Colon (tissue), 2 donors: ENCODE measurements around the gene ABTB2.

ENCODE experiments used
- FAIRE-seq: peaks from 2 replicates; lab custom pipeline; 2012; peaks lifted over from hg19 to GRCh38; lab: Jason Lieb, UNC
- donor health status: control.
- donor health status: control.

Gene ABTB2

DNA sequence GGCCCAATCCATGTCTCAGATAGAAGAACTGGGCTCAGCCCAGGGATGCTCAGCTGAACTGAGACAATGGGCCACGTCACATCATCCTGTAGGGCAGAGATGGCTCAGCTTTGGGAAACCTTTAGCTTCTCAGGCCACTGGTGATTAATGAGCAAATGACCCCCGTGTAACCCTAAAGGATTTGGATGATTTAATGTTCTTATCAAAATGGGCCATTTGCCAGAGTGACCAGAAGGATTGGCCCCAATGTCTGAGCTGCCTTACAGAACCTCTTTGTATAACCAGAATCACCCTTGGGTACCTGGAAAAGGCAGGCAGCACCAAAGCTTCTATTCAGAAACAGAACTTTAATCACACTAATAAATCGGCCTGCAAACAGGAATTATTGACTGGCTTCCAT is 73.7 kb downstream of the ABTB2 start:
- FAIRE-seq = no peak

DNA sequence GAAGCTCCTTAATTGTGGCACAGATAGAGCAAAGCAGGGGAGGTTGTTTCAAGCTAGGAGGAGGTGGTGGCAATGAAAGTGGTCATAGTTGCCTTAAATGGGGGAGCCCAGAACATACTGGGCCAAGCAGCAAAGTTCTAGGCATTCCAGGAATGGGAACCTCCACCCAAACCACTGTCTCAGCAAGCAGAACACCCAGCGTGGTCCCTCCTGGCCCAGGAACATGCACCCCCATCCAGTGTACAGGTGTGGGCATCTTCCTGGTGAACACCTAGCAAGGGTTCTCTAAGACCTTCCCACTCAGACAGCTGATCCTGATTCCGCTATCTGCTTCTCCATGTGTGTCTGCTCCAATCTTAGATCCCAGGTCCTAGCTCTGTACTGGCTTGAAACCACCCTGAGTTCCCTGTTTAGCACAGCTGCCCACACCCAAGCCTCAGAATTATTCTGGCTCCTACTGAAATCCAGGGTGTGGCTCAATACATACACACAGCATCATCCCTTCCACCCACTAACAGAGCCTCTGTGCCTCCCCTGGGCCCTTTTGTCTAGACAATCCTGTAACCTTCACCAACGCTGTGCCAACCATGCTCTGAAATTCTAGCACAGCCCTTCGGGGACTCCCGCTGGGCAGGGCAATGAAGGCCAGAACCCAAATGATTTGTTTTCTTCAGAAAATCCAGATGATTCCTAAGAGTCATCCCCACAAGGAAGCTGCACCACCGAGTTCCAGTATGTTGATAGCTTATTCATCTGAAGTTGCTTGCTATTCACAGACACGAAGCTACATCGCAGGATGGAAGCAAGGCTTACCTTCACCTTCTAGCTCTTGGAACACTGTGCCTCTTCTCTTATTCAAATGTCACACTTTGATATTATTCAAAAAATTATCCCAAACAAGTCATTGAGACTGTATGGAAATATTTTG is 76.6 kb downstream of the ABTB2 start:
- FAIRE-seq = no peak

DNA sequence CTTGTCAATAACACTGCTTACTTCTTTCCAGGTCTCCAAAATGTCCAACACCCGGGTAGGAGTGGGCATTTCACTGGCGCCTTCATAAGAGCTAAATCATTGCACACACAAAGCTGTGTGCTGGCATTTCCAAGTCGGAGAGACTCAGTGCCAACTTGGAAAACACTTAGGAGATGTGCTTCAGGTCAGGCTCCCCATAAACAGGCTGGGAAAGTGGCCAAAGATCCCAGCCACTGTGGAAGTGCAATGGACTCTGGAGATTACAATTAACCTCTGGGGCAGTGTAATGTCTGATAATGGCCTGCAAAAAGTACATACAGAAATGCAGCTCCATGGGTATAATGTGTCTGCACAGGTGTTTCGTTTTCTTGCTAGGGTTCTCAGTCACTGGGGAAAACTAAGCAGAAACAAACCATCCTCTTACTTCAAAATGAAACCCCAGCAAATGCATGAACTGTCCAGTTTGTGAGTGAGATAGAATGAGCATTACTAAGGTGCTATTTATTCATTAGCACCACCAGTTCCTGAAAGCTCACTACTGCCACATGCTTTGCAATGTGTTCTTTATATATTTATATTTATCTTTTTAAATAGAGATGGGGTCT is 79.0 kb downstream of the ABTB2 start:
- FAIRE-seq = no peak

DNA sequence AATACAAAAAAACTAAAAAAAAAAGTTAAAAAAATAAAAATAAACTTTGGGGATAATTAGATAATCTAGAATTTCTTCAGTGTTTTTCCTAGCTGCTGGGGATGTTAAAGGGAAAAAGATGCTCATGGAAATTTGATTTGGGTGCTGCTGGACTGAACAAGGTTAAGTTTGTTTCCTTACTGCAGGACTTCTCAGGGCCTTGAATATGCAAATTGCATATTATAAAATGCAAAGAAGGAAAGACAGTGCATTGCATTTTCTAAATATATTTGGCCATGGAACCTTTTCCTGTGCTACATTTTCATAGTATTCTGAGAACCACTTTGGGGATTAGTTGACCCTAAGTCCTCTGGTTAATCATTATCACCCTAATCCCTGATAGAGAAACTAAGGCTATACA is 79.6 kb downstream of the ABTB2 start:
- no peak for FAIRE-seq

DNA sequence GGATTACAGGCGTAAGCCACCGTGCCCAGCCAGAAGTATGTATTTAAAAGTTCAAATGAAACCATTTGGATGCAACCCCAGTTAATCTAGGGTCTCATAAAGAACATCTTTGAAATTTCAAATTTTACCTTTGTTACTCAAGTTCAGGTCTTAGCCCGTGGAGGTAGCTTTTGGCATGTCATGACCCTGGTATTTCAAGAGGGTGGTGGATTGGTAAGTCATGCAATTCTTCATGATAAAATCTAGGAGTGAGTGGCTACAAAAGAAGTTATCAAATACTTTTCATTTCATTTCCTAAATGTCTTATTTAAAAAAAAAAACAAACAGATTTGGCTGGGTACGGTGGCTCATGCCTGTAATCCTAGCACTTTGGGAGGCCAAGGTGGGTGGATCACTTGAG is 80.6 kb downstream of the ABTB2 start:
- FAIRE-seq = no peak

DNA sequence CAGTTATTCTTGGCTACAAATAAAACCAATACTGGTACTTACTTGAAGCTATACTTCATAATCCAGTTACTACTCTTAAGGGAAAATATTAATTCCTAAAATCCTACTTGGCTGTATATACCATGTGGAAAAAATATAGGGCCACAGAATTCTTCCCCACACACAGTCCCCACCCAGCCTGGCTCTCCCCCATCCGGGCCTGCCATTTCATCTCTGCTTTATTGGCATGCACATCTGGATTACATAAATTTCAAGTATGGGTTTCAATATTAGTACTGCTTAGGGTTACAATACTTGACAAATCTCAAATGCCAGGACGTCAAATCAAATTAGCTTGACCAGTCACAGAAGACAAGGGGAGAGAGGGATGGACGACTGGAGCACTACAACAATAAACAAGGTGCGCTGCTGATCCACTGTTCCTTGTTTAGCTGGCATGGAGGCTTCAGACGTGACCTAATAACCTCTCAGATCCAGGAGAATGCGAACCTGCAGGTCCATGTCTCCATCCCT is 81.4 kb downstream of the ABTB2 start:
- FAIRE-seq = no peak

DNA sequence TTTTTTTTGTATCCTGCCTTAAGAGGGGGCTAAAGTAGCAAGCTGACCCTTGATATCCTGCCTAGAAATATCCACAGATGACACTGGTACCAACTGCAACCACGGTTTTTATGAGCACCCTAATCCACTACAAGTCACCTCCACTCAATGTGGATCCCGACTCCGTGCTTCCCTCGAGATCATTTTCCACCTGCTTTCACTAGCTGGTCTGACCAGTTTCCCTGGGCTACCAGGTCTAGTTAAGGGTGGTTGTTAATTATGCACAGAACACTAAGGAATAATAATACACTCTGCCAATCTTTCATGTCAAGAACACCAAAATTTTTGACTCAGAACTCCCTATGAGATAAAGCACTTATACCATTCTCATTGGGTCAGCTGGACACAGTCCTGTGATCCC is 82.3 kb downstream of the ABTB2 start:
- FAIRE-seq = no peak

DNA sequence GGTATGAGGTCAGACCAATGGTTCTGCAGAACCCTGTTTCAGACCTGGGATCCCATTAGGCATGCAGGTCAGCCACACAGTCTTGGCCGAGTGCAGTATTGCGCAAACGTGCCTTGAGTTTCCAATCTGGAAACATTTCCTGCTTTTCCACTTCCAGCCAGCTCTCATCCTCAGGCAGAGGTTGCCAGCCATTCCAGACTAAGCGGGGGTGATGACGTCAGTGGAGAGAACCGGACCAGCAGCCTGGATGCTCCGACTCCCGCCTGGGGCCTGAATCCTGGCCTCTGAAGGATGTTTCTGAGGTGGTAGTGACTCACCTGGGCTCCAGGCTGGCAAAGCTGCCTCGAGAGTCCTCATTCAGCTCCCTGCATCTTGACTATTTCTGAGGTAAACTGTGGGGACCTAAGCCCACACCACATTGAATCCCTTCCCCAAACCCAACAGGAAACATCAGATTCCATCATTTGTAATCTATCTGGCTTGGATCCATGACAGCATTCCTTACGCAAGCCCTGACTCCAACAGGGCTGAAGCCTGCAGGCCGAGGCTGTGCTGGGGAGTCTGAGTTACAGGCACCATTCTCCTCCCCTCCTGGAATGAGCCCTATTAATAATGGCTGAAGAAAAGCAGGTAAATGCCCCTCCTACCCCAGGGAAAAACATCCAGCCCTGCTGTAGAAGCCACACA is 83.0 kb downstream of the ABTB2 start:
- no peak for FAIRE-seq

DNA sequence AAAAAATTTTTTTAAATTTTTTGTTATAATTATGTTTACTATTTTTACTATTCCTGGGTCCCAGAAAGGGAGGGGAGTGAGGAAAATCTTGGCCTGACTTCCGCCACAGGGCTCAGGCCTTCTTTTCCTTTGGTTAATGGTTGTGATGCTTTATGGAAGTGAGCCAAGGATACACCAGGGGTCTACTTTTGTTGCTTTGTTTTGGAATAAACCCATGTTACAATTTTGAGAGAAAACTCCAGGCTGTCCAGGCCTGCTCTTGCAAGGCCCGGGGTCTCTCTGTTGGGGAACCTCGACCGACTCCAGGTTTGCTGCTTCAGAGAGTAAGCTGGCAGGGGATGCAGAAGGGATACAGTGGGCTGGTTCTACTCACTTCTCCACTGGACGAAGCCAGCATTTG is 84.7 kb downstream of the ABTB2 start:
- FAIRE-seq = no peak

DNA sequence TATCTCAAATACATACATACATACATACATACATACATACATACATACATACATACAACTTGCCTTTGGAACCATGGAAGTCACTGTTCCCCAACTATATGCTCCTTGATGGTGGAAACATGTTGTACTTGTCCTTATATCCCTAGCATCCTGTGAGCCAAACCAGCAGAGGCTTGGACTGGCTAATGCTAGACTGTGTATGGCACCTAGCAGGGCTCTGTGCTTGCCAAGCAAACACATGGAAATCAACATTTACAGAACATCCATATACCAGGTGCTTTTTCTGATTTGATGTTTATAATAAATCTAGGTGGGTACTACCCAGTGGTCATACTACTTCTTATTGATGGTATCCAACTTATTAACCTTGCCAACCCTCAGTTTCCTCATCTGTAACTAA is 86.1 kb downstream of the ABTB2 start:
- no peak for FAIRE-seq

DNA sequence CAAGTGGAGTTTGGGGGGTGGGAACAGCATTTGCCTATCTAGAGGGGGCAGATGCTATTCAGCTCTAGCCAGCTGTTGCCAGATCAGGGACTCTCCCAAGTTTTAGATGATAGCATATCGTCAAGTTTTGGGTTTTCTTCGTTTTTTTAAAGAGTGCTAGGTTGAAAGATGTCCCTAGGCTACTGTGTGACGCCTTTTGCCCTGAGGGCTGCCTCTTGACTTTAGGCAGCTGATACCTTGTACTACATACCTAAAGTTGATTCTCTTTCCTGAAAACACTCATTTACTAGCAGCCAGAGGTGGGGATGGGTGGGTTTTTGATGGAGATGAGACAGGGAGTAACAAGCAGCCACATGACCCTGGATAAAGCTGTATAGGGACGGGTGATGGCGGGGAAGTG is 87.1 kb downstream of the ABTB2 start:
- no peak for FAIRE-seq

DNA sequence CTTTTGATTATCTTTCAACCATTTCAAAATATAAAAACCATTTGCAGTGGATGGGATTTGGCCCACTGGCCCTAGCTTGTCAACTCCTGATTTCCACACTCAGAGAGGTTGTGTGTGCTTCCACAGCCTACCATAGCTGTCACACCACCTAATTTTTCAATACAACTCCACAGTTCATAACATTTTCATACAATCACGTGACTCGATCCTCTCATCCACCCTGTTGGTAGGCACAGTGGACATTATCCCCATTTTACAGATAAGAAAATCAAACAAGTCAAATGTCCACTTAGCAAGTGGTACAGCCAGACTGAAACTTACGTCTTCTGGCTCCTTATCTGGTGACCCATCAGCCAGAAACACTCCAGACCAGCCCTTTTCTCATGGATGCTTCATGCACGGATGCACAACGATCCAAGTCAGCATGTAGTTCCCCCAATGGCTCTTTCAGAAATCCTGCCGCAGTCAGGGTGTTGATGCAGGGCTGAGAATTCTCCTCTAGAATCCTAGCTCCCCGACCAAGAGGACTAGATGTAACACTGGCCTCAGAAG is 88.0 kb downstream of the ABTB2 start:
- FAIRE-seq = no peak

DNA sequence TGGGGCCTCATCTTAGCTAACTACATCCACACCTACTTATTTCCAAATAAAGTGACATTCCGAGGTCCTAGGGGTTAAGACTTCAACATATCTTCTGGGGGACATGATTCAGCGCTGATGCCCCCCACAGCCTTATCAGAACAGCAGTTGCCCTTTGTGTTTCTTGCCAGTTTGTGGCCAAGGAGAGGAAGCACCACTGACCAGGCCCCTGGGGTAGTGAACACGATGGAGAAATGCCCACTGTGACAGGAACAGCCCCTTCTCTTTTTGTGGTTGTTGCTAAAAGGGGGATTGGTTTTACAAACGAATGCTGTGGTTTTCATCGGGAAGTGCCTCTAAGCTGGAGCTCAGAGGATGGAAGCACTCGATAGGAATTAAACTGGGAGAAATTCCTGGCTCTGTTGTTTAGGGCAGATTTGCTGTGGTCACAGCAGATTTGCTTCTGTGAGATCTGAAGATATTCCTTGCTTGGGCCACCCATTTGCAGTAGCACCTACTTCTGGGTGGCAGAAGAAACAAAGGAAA is 88.8 kb downstream of the ABTB2 start:
- FAIRE-seq = no peak

DNA sequence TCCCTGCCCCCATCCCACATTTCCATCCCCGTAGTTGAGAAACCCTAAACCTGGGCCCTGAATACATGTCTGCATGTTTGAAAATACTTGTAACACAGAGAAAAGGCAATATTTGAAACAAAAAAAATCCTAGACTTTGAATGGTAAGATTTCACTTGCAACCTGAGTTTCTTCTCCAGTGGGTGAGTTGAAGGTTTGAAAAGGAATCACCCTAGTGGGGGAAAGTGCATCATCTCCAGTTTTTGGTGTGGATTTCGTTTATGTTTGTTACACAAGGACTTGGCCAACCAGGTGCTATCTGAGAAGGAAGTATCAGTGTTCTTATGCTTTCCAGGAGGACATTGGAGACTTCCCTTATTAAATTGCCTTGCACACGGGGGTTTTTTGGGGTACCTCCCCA is 90.4 kb downstream of the ABTB2 start:
- FAIRE-seq = no peak

DNA sequence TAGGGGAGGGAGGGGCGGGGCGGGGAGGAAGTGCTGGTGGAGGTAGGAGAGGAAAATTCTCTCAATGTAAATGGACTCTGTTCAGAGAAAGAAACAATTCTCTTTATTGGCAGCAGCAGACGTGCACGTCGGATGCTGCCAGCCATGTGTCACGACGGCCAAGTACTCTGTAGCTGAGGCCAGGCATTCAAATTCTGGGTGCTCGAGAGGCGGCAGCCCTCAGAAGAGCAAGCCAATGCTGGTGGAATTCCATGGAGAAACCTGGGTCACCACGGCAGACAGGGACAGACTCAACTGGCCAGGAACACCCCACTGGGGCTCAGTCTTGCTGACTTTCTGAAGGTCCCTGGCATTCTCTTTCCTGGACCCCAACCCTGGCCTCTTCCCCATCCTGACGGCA is 90.8 kb downstream of the ABTB2 start:
- no peak for FAIRE-seq

DNA sequence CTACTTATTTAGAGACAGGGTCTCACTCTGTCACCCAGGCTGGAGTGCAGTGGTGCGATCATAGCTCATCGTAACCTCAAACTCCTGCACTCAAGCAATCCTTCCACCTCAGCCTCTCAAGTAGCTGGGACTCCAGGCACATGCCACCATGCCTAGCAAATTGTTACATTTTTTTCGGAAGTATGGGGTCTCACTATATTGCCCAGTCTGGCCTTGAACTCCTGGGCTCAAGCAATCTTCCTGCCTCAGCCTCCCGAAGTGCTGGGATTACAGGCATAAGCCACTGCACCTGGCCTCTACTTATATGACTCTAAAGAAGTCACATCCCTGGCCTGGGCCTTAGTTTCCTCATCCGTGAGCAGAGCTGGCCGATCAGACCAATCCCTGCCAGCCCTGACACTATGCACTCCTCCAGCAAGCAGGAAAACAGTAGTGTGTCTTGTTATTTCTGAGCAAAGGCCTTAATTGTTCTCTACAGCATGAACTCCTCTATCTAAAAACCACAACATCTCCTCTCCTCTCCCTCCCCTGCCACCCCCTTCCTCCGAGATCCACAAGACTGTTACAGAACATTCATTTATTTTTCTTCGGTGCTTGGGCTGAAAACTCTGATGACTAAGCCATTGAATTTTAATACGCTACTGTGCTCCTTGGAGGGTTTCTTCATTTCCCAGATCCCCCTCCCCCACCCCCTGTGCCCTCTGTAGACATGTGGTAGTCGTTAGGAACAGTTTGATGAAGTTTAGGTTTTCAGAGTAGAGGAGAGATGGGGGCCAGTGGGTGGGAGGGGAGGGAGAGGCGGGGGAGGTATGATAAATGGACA is 91.5 kb downstream of the ABTB2 start:
- FAIRE-seq = no peak

DNA sequence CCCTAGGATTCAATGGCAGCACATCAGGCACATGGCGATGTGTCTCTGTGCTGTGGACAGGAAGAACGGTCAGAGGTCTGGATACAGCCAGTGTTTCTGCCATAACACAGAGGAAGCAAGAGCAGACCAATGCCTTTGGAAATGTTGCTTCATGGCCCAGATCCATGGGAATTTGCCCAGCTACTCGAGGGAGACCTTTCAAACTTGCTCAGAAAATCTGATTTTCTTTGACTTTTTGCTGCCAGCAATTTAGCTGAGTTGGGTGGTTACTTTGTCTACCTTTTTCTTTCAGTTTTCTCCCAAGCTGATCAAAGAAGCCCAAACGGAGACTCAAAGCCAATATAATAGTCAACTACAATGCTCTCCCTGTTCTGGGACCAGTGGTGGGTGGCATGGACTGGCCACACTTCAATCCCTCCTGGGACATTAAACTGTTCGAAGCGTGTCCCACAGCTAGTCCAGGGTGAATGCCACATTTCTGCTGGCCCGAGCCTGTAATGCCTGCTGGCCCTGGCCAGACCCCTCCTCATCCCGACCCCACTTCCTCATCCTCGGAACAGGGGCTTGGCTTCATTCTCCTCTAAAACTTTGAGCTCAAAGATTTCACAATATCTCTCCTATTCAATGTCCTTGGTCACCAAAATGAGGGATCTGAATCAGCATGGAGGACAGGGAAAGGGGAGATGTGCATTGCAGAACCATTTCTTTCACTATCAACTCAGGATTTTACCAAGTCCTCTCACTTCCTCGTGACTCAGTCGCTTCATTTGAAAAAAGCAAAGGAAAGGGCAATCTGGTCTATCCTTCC is 93.3 kb downstream of the ABTB2 start:
- FAIRE-seq = no peak

DNA sequence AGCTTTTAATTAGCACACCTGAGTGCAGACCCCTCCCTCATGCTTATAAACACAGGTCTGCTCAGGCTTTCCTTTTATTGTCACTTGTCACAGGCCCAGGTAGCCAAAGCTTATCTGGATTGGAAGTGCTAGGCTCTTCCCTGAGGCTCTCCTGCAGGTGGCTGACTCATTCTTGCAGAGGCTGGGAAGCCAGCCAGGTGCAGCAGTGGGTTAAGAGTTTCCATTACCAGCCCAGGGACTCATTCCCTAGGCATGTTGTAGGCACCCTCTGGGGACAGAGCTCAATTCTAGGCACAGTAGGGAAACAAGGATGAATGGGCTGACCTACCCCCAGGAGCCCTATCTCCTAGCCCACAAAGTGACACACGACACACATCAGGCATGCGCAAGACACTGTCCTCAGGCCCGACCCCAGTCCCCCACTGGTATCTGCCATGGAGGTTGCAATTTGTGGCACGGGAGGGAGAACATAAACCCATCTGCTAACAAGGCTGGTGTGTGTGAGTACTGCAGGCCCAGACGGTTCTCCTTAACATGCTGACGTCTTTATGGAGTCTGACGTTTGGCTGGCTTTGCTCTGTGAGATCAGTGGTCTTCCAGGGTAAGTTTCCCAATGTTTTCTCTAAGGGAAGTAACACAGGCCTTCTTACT is 94.2 kb downstream of the ABTB2 start:
- no peak for FAIRE-seq

DNA sequence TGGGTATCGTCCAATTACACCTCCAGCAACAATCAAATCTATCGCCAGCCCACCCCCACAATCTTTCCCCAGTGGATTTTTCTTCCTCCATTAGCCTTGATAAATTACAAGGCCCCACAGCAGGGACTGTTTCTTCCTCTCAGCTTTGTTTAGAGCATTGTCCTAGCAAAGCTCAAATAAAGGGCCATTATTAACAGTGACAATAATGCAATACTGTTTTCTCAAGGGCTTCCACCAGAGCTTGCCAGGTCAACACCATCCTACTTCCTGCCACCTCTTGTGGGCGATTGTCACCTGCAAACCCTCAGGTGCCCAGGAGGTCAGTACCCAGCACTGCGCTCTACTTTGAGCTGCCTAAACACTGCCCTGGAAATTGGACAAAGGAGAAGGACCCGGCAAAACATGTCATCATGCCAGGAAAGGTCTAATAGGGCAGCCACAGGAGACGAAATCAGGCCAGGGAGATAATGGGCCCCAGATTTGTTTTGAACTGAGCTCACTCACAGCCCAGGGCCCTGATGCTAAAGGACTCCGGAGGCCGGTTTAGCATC is 95.2 kb downstream of the ABTB2 start:
- no peak for FAIRE-seq

DNA sequence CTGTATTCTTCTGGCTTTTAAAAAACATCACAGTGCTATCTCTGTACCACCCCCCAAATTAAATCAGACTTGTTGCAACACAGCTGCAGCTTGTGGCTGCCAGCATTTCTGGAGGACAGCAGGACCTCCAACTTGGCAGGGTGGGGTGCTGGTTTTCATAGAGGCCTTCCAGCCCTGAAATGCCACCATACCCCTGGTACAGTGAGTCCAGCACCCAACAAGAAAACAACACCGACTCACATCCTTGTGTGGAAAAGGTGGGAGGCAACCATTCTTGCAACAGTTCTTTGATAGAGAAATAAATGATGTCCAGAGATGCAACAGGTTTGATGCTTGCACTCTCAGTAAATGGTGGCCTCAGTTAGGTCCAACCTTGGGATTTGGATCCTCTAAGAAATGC is 96.0 kb downstream of the ABTB2 start:
- FAIRE-seq = no peak
